ENCODE results near the gene INSM2.

GRCh38 chr14:35532783-35533356, 1.1 kb upstream of the INSM2 start:
- no peak for TF ChIP-seq CTCF (conservative IDR thresholded peaks at IDR 0.05; ENCODE audit: low read length)
- no peak for TF ChIP-seq EZH2phosphoT487 (IDR thresholded peaks at IDR 0.05; ENCODE audit: borderline replicate concordance)

Measured in Loucy (cell line).